AG10803 (cell line): Measurements from ENCODE around the gene MOGAT1.

Experiments used
- DNase-seq: peaks from one replicate; pipeline ENCODE4 v3.0.0; 2010; ENCODE audit warnings: low read depth
- H3K4me3 ChIP-seq: 2 replicates; pipeline ENCODE4 v1.5.1; 2011; ENCODE audit warnings: mild to moderate bottlenecking, low read length, control low read depth
- TF ChIP-seq, protein P1 (sequence below): conservative IDR thresholded peaks from 2 replicates; pipeline ENCODE4 v1.5.1; 2011; ENCODE audit warnings: mild to moderate bottlenecking, low read length, control low read depth, inconsistent platforms

MOGAT1 gene

DNA sequence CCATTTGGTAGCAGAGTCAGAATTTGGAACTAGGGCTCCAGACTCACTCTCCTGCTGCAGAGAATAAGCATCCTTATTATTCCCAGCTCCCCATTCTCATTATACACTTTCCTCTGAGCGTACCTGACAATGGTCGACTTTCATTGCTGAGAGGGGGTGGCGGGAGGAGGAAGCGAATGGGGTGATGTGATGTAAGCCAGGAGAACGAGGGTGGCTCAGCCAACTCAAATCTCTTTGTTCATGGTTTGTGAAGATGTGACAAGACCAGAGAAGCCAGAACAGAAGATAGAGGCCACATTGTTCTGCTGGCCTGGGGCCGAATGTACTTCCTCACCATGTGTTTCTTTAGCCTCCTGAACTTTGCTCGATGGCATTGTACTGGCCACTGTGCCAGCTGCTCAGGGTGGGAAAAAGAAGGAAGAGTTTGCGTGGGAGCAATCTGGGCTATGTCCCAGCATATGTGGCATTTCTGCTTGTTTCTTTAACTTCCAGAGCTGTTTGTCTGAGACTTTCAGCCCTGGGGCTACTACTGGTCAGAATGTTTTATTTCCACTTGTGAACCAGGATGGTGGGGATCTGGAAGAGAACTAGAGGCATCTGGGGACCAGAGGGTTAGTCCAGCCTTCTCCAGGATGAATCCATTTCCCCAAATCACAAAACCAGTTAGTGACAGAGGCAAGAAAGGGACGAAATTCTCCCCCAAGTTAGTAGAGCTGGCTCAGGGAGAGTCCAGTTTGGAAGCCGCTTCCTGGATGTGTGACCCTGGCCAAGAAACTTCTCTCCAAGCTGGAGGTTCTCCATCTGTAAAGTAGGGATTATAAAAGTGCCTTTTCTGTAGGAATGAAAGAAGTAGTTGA lies 62.6 kb downstream of the MOGAT1 start:
- no peak overlapping the region for H3K4me3 ChIP-seq
- peak; percentile 65 for DNase-seq
- TF ChIP-seq, protein P1, sequence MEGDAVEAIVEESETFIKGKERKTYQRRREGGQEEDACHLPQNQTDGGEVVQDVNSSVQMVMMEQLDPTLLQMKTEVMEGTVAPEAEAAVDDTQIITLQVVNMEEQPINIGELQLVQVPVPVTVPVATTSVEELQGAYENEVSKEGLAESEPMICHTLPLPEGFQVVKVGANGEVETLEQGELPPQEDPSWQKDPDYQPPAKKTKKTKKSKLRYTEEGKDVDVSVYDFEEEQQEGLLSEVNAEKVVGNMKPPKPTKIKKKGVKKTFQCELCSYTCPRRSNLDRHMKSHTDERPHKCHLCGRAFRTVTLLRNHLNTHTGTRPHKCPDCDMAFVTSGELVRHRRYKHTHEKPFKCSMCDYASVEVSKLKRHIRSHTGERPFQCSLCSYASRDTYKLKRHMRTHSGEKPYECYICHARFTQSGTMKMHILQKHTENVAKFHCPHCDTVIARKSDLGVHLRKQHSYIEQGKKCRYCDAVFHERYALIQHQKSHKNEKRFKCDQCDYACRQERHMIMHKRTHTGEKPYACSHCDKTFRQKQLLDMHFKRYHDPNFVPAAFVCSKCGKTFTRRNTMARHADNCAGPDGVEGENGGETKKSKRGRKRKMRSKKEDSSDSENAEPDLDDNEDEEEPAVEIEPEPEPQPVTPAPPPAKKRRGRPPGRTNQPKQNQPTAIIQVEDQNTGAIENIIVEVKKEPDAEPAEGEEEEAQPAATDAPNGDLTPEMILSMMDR: no peak

GRCh38 chr2:222734703-222735014 lies 63.2 kb downstream of the MOGAT1 start:
- H3K4me3 ChIP-seq: no peak overlapping the region
- no peak for DNase-seq
- TF ChIP-seq, protein P1: no peak

- DNase-seq: peak; percentile 49
- TF ChIP-seq, protein P1: no peak
- no peak overlapping the region for H3K4me3 ChIP-seq
These were observed 64.8 kb downstream of the MOGAT1 start for GRCh38 chr2:222736301-222736700.

- TF ChIP-seq, protein P1: no peak
- no peak for DNase-seq
- H3K4me3 ChIP-seq: no peak overlapping the region
These were observed 65.5 kb downstream of the MOGAT1 start for GRCh38 chr2:222736924-222737323.

GRCh38 chr2:222738312-222738711 lies 66.9 kb downstream of the MOGAT1 start:
- no peak overlapping the region for H3K4me3 ChIP-seq
- DNase-seq: no peak
- TF ChIP-seq, protein P1: no peak

GRCh38 chr2:222738809-222739208 lies 67.4 kb downstream of the MOGAT1 start:
- TF ChIP-seq, protein P1: no peak
- H3K4me3 ChIP-seq: no peak overlapping the region
- DNase-seq: no peak

DNA sequence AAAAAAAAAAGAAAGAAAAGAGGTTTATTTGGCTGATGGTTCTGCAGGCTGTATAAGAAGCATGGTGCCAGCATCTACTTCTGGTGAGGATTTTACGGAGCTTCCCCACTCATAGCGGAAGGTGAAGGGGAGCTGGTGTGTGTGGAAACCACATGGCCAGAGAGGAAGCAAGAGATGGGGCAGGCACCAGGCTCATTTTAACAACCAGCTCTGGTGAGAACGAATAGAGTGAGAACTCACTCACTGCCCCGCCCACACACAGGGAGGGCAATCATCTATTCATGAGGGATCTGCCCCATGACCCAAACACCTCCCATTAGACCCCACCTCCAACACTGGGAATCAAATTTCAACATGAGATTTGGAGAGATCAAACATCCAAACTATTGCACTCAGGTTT lies 68.5 kb downstream of the MOGAT1 start:
- TF ChIP-seq, protein P1: no peak
- no peak for DNase-seq
- H3K4me3 ChIP-seq: no peak overlapping the region
